NK-92 (cell line): ENCODE results near the gene STIM1.
"Not testable (repeated sequence)": the region's sequence is repeated elsewhere in the genome, so short reads cannot be mapped to it uniquely, and the experiment has no call there.

Source experiments
- DNase-seq: peaks from one replicate; lab custom pipeline; 2025; ENCODE audit not compliant: unreplicated experiment; lab: John Stamatoyannopoulos, UW

The STIM1 gene

GRCh38 chr11:4017129-4017528 is 161.7 kb downstream of the STIM1 start:
- no peak for DNase-seq

GRCh38 chr11:4018641-4019040 is 163.2 kb downstream of the STIM1 start:
- no peak for DNase-seq

DNA sequence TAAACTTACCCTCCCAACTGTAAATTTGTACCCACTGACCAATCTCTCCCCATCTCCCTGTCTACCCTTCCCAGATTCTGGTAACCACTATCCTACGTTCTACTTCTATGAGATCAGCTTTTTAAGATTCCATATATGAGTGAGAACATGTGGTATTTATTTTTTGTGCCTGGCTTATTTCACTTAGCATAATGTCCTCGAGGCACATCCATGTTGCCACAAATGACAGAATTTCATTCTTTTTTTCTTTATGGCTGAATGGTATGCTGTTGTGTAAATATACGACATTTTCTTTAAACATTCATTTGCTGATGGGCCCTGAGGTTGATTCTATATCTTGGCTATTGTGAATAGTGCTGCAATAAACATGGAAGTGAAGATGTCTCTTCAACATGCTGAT is 164.4 kb downstream of the STIM1 start:
- no peak for DNase-seq

DNA sequence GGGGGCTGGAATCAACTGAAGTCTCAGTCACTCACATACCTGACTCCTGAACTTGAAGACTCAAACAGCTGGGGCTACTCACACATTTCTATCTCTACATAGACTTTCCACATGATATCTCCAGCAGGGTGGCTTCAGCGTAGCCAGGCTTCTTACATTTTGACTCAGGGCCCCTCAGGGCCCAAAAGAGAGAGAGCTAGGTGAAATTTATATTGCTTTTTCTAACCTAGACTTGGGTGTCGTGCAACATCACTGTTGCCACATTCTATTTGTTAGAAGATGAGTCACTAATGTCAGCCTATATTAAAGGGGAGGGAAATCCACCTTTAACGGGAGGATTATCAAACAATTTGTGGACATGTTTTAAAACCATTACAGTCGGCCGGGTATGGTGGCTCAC is 167.2 kb downstream of the STIM1 start:
- no peak for DNase-seq

- no peak for DNase-seq
Observed at GRCh38 chr11:4025248-4025966, 169.9 kb downstream of the STIM1 start.

DNA sequence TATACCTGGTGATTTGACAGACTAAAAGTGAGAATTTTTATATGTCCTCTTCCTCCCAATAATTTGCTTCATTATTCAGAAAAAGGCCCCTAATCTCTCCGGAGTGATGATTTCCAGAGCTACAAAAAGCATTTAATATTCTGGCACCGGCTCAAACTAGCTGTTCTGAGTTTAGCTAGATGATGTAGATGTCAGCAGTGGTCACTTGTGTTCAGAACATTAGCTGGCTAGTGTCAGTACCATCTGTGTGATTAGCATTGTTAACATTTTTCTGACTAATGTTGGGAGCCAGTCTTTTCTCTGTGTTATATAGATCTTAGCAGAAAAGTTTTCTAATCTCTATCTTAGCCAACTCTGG is 170.5 kb downstream of the STIM1 start:
- DNase-seq: no peak

DNA sequence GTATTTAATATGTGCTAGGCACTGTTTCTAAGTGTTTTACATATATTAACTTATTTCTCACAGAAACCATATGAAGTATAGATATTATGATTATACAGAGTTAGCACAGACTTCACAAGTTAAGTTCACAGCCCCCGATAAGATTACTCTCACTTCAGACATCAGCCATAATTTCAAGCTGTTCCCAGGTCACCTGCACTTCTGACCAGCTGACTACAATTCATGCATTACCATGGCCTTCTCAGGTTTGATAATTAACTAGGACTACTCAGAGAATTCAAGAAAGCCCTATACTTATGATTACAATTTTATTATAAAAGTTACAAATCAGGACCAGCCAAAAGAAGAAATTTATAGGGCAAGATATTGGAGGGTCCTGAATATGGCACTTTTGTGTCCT is 170.9 kb downstream of the STIM1 start:
- no peak for DNase-seq

DNA sequence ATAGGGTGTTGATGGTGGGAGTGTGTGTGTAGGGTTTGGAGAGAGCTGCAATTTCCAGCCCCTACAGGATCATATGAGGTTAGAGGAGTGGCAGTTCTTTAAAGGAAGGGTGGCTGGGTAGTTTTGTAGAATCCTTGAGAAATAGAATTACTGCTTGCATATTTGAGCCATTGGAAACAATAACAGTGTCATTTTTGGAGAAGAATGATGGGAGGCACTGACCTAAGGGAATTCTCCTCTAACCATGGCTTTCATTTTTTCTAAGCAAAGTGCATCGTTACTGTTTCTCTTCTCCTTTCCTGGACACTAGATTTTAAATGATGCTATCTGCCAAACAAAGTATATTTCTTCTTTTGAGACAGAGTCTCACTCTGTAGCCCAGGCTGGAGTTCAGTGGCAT is 172.3 kb downstream of the STIM1 start:
- no peak for DNase-seq

DNA sequence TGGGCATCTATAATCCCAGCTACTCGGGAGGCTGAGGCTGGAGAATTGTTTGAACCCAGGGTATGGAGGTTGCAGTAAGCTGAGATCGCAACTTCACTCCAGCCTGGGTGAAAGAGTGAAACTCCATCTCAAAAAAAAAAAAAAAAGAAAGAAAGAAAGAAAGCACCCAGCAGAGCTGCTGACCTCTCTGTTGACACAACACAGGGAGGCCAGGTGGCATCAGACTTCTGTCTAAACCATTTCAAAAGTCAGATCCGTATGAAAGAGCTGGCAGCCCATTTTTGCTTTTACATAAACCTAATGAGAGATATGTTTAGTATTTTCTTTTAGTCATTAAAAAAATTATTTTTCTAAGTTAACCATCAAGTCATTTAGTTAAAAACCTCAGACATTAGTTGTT is 174.7 kb downstream of the STIM1 start:
- no peak for DNase-seq

DNA sequence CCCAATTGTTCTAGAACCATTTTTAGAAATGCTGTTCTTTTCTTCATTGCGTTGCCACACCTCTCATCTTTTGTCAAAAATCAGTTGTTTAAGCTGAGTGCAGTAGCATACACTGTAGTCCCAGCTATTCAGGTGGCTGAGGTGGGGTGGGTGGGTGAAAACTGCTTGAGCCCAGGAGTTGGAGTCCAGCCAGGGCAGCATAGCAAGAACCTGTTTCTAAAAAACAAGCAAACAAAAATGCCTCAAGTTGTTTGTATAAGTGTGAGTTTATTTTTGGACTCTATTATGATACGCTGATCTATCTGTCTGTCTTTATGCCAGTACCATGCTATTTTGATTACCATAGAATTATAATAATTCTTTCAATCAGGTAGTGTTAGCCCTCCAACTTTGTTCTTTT is 176.6 kb downstream of the STIM1 start:
- DNase-seq: no peak

DNA sequence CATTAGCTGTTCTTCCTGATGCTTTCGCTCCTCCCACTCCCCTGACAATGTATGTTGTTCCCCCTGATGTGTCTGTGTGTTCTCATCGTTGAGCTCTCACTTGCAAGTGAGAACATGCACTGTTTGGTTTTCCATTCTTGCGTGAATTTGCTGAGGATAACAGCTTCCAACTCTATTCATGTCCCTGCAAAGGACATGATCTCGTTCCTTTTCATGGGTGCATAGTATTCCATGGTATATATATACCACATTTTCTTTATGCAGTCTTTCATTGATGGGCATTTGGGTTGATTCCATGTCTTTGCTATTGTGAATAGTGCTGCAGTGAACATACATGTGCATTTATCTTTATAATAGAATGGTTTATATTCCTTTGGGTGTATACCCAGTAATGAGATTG is 180.5 kb downstream of the STIM1 start:
- DNase-seq: no peak

- no peak for DNase-seq
Observed at GRCh38 chr11:4039011-4039410, 183.5 kb downstream of the STIM1 start.

GRCh38 chr11:4040461-4040860 is 185.0 kb downstream of the STIM1 start:
- no peak for DNase-seq

- no peak for DNase-seq
Observed at GRCh38 chr11:4041731-4042391, 186.4 kb downstream of the STIM1 start.

DNA sequence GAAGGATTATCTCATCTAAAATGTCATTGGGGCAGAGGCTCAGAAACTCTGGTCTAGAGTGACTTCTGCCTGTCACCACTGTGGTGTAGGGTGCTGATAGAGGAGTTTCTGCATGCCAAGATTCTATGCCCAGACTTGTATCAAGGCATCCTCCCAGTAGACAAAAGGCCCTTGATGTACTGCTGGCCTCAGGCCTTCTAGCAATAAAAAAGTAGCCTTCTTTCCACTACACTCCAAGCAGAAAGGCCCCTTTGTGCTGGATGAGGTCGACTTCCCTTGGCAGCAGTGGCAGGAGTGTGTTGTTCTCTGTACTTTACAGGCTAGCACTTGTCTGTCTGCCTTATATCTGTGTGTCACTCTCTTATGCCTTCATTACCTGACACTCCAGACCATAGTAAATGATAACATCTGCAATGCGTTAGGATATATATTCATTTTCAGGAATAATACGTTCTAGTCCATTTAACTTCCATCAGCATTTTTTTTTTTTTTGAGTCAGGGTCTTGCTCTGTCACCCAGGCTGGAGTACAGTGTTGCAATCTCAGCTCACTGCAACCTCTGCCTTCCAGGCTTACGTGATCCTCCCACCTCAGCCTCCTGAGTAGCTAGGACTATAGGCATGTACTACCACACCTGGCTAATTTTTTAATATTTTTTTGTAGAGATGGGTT is 189.6 kb downstream of the STIM1 start:
- DNase-seq: no peak

DNA sequence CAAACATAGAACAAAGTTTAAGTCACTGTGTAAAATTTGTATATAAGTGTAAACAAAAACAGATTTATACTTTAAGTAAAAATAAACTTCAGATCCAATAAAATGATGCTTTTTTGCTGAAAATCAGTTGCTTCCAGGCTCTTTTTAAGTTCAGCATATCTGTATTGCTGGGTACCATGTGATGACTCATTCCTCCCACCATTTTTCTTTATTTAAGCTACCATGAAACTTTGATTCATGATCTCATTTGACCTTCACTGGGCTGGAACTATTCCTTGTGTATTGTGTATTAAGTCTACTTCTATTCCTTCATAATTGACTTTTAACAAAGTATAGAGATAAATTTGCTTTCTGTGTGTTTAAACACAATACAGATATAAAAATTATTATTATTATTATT is 192.9 kb downstream of the STIM1 start:
- DNase-seq: no peak

DNA sequence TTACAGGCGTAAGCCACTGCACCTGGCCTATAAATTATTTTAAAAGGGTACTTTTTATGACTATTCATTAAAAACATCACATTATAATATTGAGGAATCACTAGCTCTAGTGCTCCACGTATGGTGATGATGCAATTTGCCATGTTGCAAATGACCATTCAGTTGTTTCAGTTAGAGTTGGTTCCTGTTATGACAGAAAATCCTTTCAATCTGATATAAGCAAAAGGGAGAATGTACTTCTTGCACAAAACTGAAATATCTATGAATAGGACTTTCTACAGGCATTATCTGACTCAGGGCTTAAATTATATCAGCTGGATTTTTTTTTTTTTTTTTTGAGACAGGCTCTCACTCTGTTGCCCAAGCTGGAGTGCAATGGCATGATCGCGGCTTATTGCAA is 193.5 kb downstream of the STIM1 start:
- no peak for DNase-seq

GRCh38 chr11:4050138-4050537 is 194.7 kb downstream of the STIM1 start:
- DNase-seq: no peak

DNA sequence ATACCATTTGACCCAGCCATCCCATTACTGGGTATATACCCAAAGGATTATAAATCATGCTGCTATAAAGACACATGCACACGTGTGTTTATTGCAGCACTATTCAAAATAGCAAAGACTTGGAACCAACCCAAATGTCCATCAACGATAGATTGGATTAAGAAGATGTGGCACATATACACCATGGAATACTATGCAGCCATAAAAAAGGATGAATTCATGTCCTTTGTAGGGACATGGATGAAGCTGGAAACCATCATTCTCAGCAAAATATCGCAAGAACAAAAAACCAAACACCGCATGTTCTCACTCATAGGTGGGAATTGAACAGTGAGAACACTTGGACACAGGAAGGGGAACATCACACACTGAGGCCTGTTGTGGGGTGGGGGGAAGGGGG is 197.7 kb downstream of the STIM1 start:
- DNase-seq: not testable (repeated sequence)

- no peak for DNase-seq
Observed at GRCh38 chr11:4054643-4055042, 199.2 kb downstream of the STIM1 start.

- DNase-seq: no peak
Observed at GRCh38 chr11:4059424-4059823, 204.0 kb downstream of the STIM1 start.

DNA sequence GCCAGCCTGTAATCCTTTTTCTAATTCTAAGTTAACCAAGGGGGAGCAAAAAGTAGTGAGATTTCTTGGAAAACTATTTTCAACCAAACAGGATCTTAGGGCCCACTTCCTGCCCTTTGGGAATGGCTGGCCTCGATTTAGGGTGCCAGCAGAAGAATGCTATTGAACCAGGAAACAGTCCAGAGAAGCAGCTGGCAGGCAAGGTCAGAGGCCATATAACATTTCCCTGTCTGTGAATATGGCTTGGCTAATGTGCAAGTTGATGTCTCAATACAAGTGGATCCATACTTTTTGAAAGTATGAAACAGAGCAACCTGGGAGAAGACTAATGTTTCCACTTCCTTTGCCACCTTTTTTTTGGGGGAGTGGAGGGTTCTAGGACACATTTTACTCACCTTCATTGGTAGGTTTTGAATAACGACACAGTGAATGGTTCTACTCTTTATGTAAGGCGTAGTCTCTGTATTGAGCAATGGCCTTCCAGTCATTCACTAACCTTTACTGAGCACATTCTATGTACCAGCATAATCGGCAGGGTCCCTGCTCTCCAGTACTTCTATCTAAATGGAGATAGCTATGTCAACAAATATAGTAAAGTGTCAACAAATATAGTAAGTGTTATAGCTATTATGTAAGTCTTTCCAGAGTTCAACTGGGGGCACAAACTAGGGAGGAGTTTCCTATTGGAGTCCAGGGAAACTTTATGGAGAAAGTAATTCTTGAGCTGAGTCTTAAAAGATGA is 204.9 kb downstream of the STIM1 start:
- DNase-seq: no peak
